HepG2 (cell line): ENCODE measurements around the gene GDPD5. TPM values are rescaled to one million over a fixed set of nuclear protein-coding genes. Genes with fewer than 3 reads are reported as not detected.

Source experiments
- ETV5 ChIP-seq: IDR thresholded peaks from 2 replicates; pipeline ENCODE4 v1.6.1; 2018; ENCODE audit warnings: missing biosample characterization, missing genetic modification reagents, inconsistent platforms, borderline replicate concordance
- FOSL2 ChIP-seq: sonication (generic); formaldehyde crosslinking; IDR thresholded peaks from 2 replicates; pipeline ENCODE4 v1.4.0; 2020; ENCODE audit warnings: missing genetic modification reagents
- NONO ChIP-seq, 2 experiments: fragments of 450-650 bp in 1 of 2; sonication (generic) in 1 of 2; formaldehyde crosslinking in 1 of 2; IDR thresholded peaks in 1 of 2; conservative IDR thresholded peaks in 1 of 2; 2 replicates each; pipeline versions ENCODE4 v1.6.1 to v1.8.0; 2017 to 2022; ENCODE audit warnings: mild to moderate bottlenecking in 1 of 2, missing genetic modification reagents in 1 of 2, moderate library complexity in 1 of 2
- POLR2A ChIP-seq, 2 experiments: IDR thresholded peaks; 2 replicates each; pipeline ENCODE4 v1.6.1; 2011; ENCODE audit warnings: low read depth in 2 of 2, low read length in 2 of 2, mild to moderate bottlenecking in 1 of 2, moderate library complexity in 1 of 2; ENCODE audit not compliant: insufficient read depth in 1 of 2
- THYN1 ChIP-seq: sonication (generic); formaldehyde crosslinking; IDR thresholded peaks from 2 replicates; pipeline ENCODE4 v1.8.1; 2023; ENCODE audit warnings: low read depth, mild to moderate bottlenecking, moderate library complexity, missing genetic modification reagents, borderline replicate concordance
- ZNF275 ChIP-seq: sonication (generic); formaldehyde crosslinking; IDR thresholded peaks from 2 replicates; pipeline ENCODE4 v1.8.0; 2022; ENCODE audit warnings: missing genetic modification reagents, mild to moderate bottlenecking, inconsistent platforms, borderline replicate concordance
- ZNF597 ChIP-seq: sonication (generic); formaldehyde crosslinking; IDR thresholded peaks from 2 replicates; pipeline ENCODE4 v1.5.0; 2020; ENCODE audit warnings: missing genetic modification reagents
- ZNF687 ChIP-seq: sonication (generic); formaldehyde crosslinking; IDR thresholded peaks from 2 replicates; pipeline ENCODE4 v1.5.1; 2020; ENCODE audit warnings: mild to moderate bottlenecking, missing genetic modification reagents, moderate library complexity
- ZNF724P ChIP-seq: sonication (generic); formaldehyde crosslinking; IDR thresholded peaks from 2 replicates; pipeline ENCODE4 v1.8.0; 2022; ENCODE audit warnings: missing genetic modification reagents, borderline replicate concordance
- polyA plus RNA-seq, 8 experiments: library from polyadenylated mRNA; depleted of rRNA in 3 of 8; stranded (reverse) in 7 of 8; unstranded in 1 of 8; fragments of >200 nt; fragmentation: Illumina TruSeq in 4 of 8; extraction: Trizol in 4 of 8; gene quantifications; 2 replicates each; pipeline versions ENCODE4 v1.2.1 to v1.2.3, GENCODE V29; 2011 to 2016; ENCODE audit warnings: low read depth in 4 of 8, missing spikeins in 1 of 8, mixed read lengths in 1 of 8; ENCODE audit not compliant: insufficient read depth in 1 of 8
- total RNA-seq, 5 experiments: library from RNA; depleted of rRNA; stranded (reverse); fragments of >200 nt; fragmentation: Illumina TruSeq; extraction: Trizol; gene quantifications; 2 replicates each; pipeline ENCODE4 v1.2.3, GENCODE V29; 2016; ENCODE audit warnings: low read depth in 1 of 5
- TF ChIP-seq, protein P1 (sequence below): sonication (generic); formaldehyde crosslinking; IDR thresholded peaks from 2 replicates; pipeline ENCODE4 v1.5.0; 2020; ENCODE audit warnings: mild to moderate bottlenecking, missing genetic modification reagents

Gene GDPD5
- total and polyA plus RNA-seq, 2 of the 13 experiments (the other 11 are each of a cell fraction or from before 2014, with no cell fraction given): 55.0 to 67.5 TPM

GRCh38 chr11:75565221-75565814, 39.6 kb upstream of the GDPD5 start (continued):
- TF ChIP-seq, protein P1, sequence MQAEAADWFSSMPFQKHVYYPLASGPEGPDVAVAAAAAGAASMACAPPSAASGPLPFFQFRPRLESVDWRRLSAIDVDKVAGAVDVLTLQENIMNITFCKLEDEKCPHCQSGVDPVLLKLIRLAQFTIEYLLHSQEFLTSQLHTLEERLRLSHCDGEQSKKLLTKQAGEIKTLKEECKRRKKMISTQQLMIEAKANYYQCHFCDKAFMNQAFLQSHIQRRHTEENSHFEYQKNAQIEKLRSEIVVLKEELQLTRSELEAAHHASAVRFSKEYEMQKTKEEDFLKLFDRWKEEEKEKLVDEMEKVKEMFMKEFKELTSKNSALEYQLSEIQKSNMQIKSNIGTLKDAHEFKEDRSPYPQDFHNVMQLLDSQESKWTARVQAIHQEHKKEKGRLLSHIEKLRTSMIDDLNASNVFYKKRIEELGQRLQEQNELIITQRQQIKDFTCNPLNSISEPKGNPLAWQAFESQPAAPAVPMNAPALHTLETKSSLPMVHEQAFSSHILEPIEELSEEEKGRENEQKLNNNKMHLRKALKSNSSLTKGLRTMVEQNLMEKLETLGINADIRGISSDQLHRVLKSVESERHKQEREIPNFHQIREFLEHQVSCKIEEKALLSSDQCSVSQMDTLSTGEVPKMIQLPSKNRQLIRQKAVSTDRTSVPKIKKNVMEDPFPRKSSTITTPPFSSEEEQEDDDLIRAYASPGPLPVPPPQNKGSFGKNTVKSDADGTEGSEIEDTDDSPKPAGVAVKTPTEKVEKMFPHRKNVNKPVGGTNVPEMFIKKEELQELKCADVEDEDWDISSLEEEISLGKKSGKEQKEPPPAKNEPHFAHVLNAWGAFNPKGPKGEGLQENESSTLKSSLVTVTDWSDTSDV (CRISPR knock-in tag): no peak
- TF ChIP-seq ZNF687 (CRISPR knock-in tag): peak; percentile 27
- no peak for TF ChIP-seq ZNF724P (CRISPR knock-in tag)
- TF ChIP-seq ZNF275 (CRISPR knock-in tag): no peak
- peak; percentile 86 for TF ChIP-seq FOSL2 (CRISPR knock-in tag)
- no peak for TF ChIP-seq ZNF597
- no peak for TF ChIP-seq POLR2A (IDR thresholded peaks at IDR 0.05; ENCODE audit: insufficient read depth in 1 of 2, low read depth in 2 of 2, low read length in 2 of 2)
- TF ChIP-seq THYN1 (CRISPR knock-in tag): no peak
- TF ChIP-seq ETV5 (CRISPR knock-in tag): no peak
- TF ChIP-seq NONO (IDR thresholded peaks at IDR 0.05): no peak
- peak; percentile 53 for TF ChIP-seq NONO (CRISPR knock-in tag; conservative IDR thresholded peaks at IDR 0.05)
